ENCODE measurements around the gene ARFGAP3. TPM values are rescaled to one million over a fixed set of nuclear protein-coding genes. Genes with fewer than 3 reads are reported as not detected.
A peak's percentile ranks its signal among the peaks of the same experiment; 100 is the strongest.

Gene ARFGAP3
- total RNA-seq, 1 donor from 2014 or later: 39.9 TPM

DNA sequence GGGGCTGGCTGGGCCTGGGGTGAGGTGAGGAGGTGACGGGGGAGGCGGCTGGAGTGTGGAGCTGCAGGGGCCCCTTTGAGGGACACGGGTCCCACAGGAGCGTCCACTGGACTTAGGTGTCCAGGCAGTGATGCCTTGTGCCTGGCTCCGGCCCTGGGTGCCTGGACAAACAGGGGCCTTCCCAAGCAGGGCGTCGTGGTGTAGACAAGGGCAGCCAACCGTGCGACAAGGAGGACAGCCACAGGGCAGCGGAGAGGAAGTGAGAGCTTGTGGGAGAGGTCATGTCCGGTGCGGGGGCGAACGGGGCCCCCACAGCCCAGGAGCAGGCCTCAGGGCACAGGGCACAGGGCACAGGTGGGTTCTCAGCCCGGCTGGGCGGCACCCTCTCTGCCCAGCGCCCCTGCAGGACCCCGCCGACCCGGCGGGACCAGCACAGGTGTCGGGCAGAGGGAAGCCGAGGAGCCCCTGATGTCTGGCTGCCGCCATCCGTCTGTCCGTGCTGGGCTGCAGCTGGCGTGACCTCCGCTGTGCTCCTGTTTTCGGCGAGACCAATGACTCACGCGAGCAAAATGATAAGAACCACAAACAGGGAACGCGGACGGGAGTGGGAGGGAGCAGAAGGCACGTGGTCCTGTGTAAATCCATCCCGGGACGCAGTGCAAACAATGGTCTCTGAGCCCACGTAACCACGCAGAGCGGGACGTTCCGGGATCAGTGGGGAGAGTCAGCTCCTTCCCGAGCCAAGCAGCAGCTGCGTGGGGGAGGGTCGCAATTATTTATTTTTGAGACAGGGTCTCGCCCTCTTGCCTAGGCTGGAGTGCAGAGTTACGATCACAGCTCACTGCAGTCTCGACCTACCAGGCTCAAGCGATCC is 87.3 kb downstream of the ARFGAP3 start:
- peak overlapping the region; percentile 35 for H3K4me3 ChIP-seq
- no peak overlapping the region for H3K27ac ChIP-seq
- TF ChIP-seq, protein P1, sequence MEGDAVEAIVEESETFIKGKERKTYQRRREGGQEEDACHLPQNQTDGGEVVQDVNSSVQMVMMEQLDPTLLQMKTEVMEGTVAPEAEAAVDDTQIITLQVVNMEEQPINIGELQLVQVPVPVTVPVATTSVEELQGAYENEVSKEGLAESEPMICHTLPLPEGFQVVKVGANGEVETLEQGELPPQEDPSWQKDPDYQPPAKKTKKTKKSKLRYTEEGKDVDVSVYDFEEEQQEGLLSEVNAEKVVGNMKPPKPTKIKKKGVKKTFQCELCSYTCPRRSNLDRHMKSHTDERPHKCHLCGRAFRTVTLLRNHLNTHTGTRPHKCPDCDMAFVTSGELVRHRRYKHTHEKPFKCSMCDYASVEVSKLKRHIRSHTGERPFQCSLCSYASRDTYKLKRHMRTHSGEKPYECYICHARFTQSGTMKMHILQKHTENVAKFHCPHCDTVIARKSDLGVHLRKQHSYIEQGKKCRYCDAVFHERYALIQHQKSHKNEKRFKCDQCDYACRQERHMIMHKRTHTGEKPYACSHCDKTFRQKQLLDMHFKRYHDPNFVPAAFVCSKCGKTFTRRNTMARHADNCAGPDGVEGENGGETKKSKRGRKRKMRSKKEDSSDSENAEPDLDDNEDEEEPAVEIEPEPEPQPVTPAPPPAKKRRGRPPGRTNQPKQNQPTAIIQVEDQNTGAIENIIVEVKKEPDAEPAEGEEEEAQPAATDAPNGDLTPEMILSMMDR (IDR thresholded peaks at IDR 0.05): no peak
- DNase-seq: peak; percentile 65
- no peaks in the 10 kb centered on the region for H3K9me3 ChIP-seq
- intact Hi-C loops (cut with DNase I): no loop called here
- no peaks in the 10 kb centered on the region for H3K36me3 ChIP-seq
- peak; percentile 71 to 82 for ATAC-seq
- peaks cover 15% of the 10 kb centered on the region for H3K4me1 ChIP-seq
- no peaks in the 10 kb centered on the region for H3K27me3 ChIP-seq (ENCODE audit: low read depth)

- Histone ChIP-seq H3K27me3 (ENCODE audit: low read depth) (no peaks in the 10 kb centered on the region), H3K9me3 (no peaks in the 10 kb centered on the region), H3K4me3 (no peak overlapping the region), H3K36me3 (no peaks in the 10 kb centered on the region), H3K27ac (no peak overlapping the region), H3K4me1 (peaks cover 15% of the 10 kb centered on the region)
- intact Hi-C loops (cut with DNase I): no loop called here
- DNase-seq (no peak), ATAC-seq (no peak)
- TF ChIP-seq, protein P1 (IDR thresholded peaks at IDR 0.05): no peak
These were observed 87.9 kb downstream of the ARFGAP3 start for GRCh38 chr22:42769238-42769573.

GRCh38 chr22:42768385-42769035 is 88.6 kb downstream of the ARFGAP3 start:
- peaks cover 15% of the 10 kb centered on the region for H3K4me1 ChIP-seq
- no peaks in the 10 kb centered on the region for H3K9me3 ChIP-seq
- DNase-seq (no peak), ATAC-seq (no peak)
- TF ChIP-seq, protein P1 (IDR thresholded peaks at IDR 0.05): no peak
- H3K27me3 ChIP-seq (ENCODE audit: low read depth): no peaks in the 10 kb centered on the region
- H3K36me3 ChIP-seq: no peaks in the 10 kb centered on the region
- no peak overlapping the region for H3K27ac ChIP-seq
- intact Hi-C loops (cut with DNase I): no loop called here
- no peak overlapping the region for H3K4me3 ChIP-seq

GRCh38 chr22:42766860-42767259 is 90.2 kb downstream of the ARFGAP3 start:
- no peak overlapping the region for H3K4me3 ChIP-seq
- H3K27ac ChIP-seq: no peak overlapping the region
- DNase-seq (peak; percentile 76), ATAC-seq (peak; percentile 35 to 48)
- TF ChIP-seq, protein P1 (IDR thresholded peaks at IDR 0.05): no peak
- H3K9me3 ChIP-seq: no peaks in the 10 kb centered on the region
- peaks cover 15% of the 10 kb centered on the region for H3K4me1 ChIP-seq
- no peaks in the 10 kb centered on the region for H3K36me3 ChIP-seq
- intact Hi-C loops (cut with DNase I): no loop called here
- H3K27me3 ChIP-seq (ENCODE audit: low read depth): no peaks in the 10 kb centered on the region

DNA sequence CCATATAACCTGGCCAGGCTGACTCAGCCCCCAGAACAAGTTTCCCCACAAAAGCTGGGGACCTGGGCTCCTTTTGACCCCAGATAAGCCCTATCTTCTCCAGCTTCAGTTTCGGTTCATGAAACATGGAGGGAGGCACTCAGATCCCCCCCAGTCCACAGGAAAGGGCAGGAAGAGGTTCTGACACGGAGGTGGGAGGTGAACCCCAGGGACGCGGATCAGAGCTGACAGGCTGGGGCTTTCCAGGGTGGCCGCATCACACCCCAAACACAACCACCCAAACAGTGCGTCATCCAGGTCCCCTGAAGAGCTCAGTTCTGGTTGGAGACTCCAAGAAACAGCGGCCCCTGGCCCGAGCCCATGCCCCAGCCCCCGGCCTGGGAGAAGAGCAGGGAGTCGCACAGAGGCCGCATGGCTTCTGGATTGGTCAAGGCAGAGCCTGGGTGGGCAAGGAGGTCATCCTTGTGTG is 92.1 kb downstream of the ARFGAP3 start:
- Histone ChIP-seq H3K4me1 (peaks cover 10% of the 10 kb centered on the region), H3K36me3 (no peaks in the 10 kb centered on the region), H3K9me3 (no peaks in the 10 kb centered on the region), H3K4me3 (no peak overlapping the region), H3K27ac (no peak overlapping the region), H3K27me3 (ENCODE audit: low read depth) (no peaks in the 10 kb centered on the region)
- DNase-seq (no peak), ATAC-seq (no peak)
- TF ChIP-seq, protein P1 (IDR thresholded peaks at IDR 0.05): no peak
- intact Hi-C loops (cut with DNase I): no loop called here

All from lower lobe of right lung (tissue), 2 donors.